OCI-LY1 (cell line): ENCODE results near the gene ROR1.

Experiments
- H2AFZ ChIP-seq: fragments of 200-600 bp; sonication (generic), shearing (Covaris generic); 2 replicates; pipeline ENCODE4 v1.6.0; 2014; ENCODE audit warnings: antibody characterized with exemption, mild to moderate bottlenecking, low read length
- H3F3A ChIP-seq: fragments of 200-600 bp; sonication (generic), shearing (Covaris generic); 2 replicates; pipeline ENCODE4 v1.6.0; 2014; ENCODE audit warnings: mild to moderate bottlenecking, antibody characterized with exemption, low read length, moderate library complexity; ENCODE audit not compliant: insufficient read depth
- H3K27ac ChIP-seq: fragments of 200-600 bp; sonication (generic); 2 replicates; pipeline ENCODE4 v1.5.1; 2014; ENCODE audit warnings: low read length, mixed run types, mild to moderate bottlenecking, low read depth; ENCODE audit not compliant: poor library complexity, severe bottlenecking
- H3K27me3 ChIP-seq: fragments of 200-600 bp; sonication (generic); 2 replicates; pipeline ENCODE4 v1.6.0; 2014; ENCODE audit warnings: antibody characterized with exemption, mild to moderate bottlenecking, low read length, moderate library complexity; ENCODE audit not compliant: insufficient read depth
- H3K36me3 ChIP-seq: fragments of 200-600 bp; sonication (generic); 2 replicates; pipeline ENCODE4 v1.6.1; 2014; ENCODE audit warnings: mild to moderate bottlenecking, antibody characterized with exemption, low read length, moderate library complexity, mixed read lengths; ENCODE audit not compliant: insufficient read depth
- H3K4me1 ChIP-seq: fragments of 200-600 bp; sonication (generic); 2 replicates; pipeline ENCODE4 v1.5.1; 2014; ENCODE audit warnings: mild to moderate bottlenecking, low read length, moderate library complexity; ENCODE audit not compliant: insufficient read depth, severe bottlenecking
- H3K4me2 ChIP-seq: fragments of 200-600 bp; sonication (generic), shearing (Covaris generic); 2 replicates; pipeline ENCODE4 v1.6.1; 2014; ENCODE audit warnings: low read length
- H3K4me3 ChIP-seq: fragments of 200-600 bp; sonication (generic); 2 replicates; pipeline ENCODE4 v1.5.1; 2014; ENCODE audit warnings: low read length, low read depth, mild to moderate bottlenecking, mixed read lengths; ENCODE audit not compliant: poor library complexity, severe bottlenecking
- H3K79me2 ChIP-seq: fragments of 200-600 bp; shearing (Covaris generic); 2 replicates; pipeline ENCODE4 v1.6.1; 2016; ENCODE audit warnings: mixed run types, low read length, mixed read lengths; ENCODE audit not compliant: insufficient read depth
- H3K9ac ChIP-seq: fragments of 200-600 bp; sonication (generic), shearing (Covaris generic); 2 replicates; pipeline ENCODE4 v1.6.1; 2014; ENCODE audit warnings: mild to moderate bottlenecking, low read length, mixed read lengths
- H3K9me2 ChIP-seq: fragments of 200-600 bp; sonication (generic), shearing (Covaris generic); 2 replicates; pipeline ENCODE4 v1.6.1; 2014; ENCODE audit warnings: low read depth, mild to moderate bottlenecking, low read length, mixed read lengths
- H3K9me3 ChIP-seq: fragments of 200-600 bp; shearing (Covaris generic); 2 replicates; pipeline ENCODE4 v1.6.1; 2014; ENCODE audit warnings: low read length, mixed read lengths
- H4K20me1 ChIP-seq: fragments of 200-600 bp; sonication (generic), shearing (Covaris generic); 2 replicates; pipeline ENCODE4 v1.6.0; 2016; ENCODE audit warnings: mild to moderate bottlenecking, low read length; ENCODE audit not compliant: insufficient read depth
- CTCF ChIP-seq: fragments of 200-600 bp; sonication (generic), shearing (Covaris generic); IDR thresholded peaks from 2 replicates; pipeline ENCODE4 v1.5.1; 2017; ENCODE audit warnings: mild to moderate bottlenecking, antibody characterized with exemption, low read length, moderate library complexity, mixed read lengths
- EZH2 ChIP-seq: fragments of 200-600 bp; sonication (generic), shearing (Covaris generic); IDR thresholded peaks from 2 replicates; pipeline ENCODE4 v1.8.0; 2017; ENCODE audit warnings: borderline replicate concordance, mixed run types, mild to moderate bottlenecking, antibody characterized with exemption, low read length, moderate library complexity, mixed read lengths

Gene ROR1

GRCh38 chr1:63893976-63894375, 120.2 kb downstream of the ROR1 start:
- Histone ChIP-seq H3K9me3 (peaks cover 4% of the 10 kb centered on the region; the same call in 1 of the 2 replicates), H2AFZ (no peak overlapping the region), H3K9me2 (no peaks in the 10 kb centered on the region), H4K20me1 (no peaks in the 10 kb centered on the region), H3K4me2 (no peak overlapping the region), H3K36me3 (no peaks in the 10 kb centered on the region), H3K4me1 (peaks cover 11% of the 10 kb centered on the region), H3K79me2 (no peaks in the 10 kb centered on the region), H3F3A (no peaks in the 10 kb centered on the region), H3K9ac (no peak overlapping the region), H3K27ac (no peak overlapping the region), H3K4me3 (no peak overlapping the region), H3K27me3 (peaks cover 6% of the 10 kb centered on the region; the same call in 1 of the 2 replicates)
- no peak for TF ChIP-seq CTCF
- TF ChIP-seq EZH2 = no peak

GRCh38 chr1:63894627-63895265, 120.9 kb downstream of the ROR1 start:
- Histone ChIP-seq H3K4me3 (no peak overlapping the region), H3K79me2 (no peaks in the 10 kb centered on the region), H4K20me1 (no peaks in the 10 kb centered on the region), H3K4me2 (no peak overlapping the region), H3K9ac (no peak overlapping the region), H3K27me3 (peaks cover 6% of the 10 kb centered on the region; the same call in 1 of the 2 replicates), H3K9me3 (peaks cover 4% of the 10 kb centered on the region; the same call in 1 of the 2 replicates), H3K9me2 (no peaks in the 10 kb centered on the region), H3K36me3 (no peaks in the 10 kb centered on the region), H2AFZ (no peak overlapping the region), H3K27ac (no peak overlapping the region), H3K4me1 (peaks cover 11% of the 10 kb centered on the region), H3F3A (no peaks in the 10 kb centered on the region)
- no peak for TF ChIP-seq EZH2
- no peak for TF ChIP-seq CTCF

DNA sequence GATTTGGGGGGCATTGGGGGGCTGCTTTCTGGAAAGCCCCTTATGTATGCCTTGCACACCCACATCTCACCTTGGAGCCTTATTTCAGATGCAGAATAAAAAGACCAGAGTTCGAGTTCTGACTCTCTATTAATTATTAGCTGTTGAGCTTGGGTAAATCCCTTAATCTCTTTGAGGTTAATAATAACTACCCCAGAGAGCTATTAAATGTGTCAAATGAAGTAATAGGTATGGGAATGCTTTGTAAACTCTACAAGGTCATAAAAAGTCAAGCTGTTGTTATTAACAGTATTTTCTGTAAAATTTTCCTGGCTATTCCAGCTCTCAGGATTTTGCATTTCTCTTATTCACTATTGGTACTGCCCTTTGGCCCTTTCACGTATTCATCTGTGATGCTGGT, 122.9 kb downstream of the ROR1 start:
- Histone ChIP-seq H3K4me3 (no peak overlapping the region), H3K4me1 (peaks cover 11% of the 10 kb centered on the region), H3K9ac (no peak overlapping the region), H3K4me2 (no peak overlapping the region), H3K9me2 (no peaks in the 10 kb centered on the region), H3K36me3 (no peaks in the 10 kb centered on the region), H3K27ac (no peak overlapping the region), H3K27me3 (no peaks in the 10 kb centered on the region; the same call in 1 of the 2 replicates), H3F3A (no peaks in the 10 kb centered on the region), H4K20me1 (no peaks in the 10 kb centered on the region), H3K9me3 (no peaks in the 10 kb centered on the region), H3K79me2 (no peaks in the 10 kb centered on the region), H2AFZ (no peak overlapping the region)
- TF ChIP-seq CTCF = no peak
- TF ChIP-seq EZH2 = no peak
